ENCODE data around the gene PIEZO1. TPM values are rescaled to one million over a fixed set of nuclear protein-coding genes. Genes with fewer than 3 reads are reported as not detected.

The PIEZO1 gene
- total and polyA plus RNA-seq, 10 of the 15 experiments (the other 5 are each of a cell fraction or from before 2014, with no cell fraction given) = 1.3 to 169 (median 33.4) TPM

DNA sequence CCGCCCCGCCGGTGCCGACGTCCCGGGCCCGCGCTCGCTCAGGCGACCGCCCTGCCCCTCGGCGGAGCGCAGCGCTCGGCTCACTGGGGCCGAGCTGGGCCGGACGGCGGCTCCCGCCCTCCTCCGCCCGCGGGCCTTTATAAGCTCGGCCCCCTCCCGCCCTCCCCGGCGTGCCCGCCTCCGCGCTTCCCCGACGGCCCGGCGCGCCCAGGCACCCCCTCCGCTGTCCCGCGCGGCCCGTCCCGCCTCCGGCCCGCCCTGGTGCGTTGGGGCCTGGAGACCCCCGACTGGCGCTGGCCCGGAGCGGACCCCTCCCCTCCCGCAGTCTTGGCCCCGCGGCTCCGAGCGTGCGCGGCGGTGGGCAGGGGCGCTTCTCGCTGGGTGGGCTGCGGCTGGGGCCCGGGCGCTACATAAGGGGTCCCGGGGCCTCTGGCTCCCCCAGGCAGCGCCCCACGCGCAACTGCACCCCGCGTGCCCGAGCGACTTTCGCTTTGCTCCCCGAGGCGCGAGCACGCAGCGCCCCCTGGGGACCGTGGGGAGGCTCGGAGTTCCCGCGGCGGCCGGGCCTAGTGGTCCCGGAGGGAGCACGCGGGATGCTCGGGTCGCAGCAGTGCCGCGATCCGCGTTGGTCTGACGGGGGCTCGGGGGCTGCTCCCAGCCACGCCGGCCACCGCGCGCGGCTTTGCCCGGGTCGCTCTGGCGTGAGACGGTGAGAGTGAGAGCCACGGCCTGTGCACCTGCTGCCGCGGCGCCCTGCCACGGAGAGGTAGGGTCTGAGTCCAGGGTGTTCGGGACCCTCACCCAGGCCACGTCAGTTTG, at the start of gene PIEZO1 (continued):
- TF ChIP-seq, protein P1, sequence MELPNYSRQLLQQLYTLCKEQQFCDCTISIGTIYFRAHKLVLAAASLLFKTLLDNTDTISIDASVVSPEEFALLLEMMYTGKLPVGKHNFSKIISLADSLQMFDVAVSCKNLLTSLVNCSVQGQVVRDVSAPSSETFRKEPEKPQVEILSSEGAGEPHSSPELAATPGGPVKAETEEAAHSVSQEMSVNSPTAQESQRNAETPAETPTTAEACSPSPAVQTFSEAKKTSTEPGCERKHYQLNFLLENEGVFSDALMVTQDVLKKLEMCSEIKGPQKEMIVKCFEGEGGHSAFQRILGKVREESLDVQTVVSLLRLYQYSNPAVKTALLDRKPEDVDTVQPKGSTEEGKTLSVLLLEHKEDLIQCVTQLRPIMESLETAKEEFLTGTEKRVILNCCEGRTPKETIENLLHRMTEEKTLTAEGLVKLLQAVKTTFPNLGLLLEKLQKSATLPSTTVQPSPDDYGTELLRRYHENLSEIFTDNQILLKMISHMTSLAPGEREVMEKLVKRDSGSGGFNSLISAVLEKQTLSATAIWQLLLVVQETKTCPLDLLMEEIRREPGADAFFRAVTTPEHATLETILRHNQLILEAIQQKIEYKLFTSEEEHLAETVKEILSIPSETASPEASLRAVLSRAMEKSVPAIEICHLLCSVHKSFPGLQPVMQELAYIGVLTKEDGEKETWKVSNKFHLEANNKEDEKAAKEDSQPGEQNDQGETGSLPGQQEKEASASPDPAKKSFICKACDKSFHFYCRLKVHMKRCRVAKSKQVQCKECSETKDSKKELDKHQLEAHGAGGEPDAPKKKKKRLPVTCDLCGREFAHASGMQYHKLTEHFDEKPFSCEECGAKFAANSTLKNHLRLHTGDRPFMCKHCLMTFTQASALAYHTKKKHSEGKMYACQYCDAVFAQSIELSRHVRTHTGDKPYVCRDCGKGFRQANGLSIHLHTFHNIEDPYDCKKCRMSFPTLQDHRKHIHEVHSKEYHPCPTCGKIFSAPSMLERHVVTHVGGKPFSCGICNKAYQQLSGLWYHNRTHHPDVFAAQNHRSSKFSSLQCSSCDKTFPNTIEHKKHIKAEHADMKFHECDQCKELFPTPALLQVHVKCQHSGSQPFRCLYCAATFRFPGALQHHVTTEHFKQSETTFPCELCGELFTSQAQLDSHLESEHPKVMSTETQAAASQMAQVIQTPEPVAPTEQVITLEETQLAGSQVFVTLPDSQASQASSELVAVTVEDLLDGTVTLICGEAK (IDR thresholded peaks at IDR 0.05; ENCODE audit: borderline replicate concordance) = no peak

GRCh38 chr16:88834670-88835069, 49.6 kb upstream of the PIEZO1 start:
- ChIA-PET RAD21 (ENCODE audit: unreplicated experiment) (no interaction called here), SMC1A (ENCODE audit: uncharacterized antibody, unreplicated experiment) (no interaction called here), POLR2A (no interaction called here), CTCF (no interaction called here)
- no peak for DNase-seq (ENCODE audit: low read depth, low spot score)
- H3K27ac ChIP-seq (ENCODE audit: control insufficient read depth, insufficient read depth) = no peak overlapping the region
- no peak overlapping the region for H3K4me2 ChIP-seq (ENCODE audit: control insufficient read depth, insufficient read depth)
- no peaks in the 10 kb centered on the region for H4K20me1 ChIP-seq (ENCODE audit: control insufficient read depth, insufficient read depth)
- H3K4me1 ChIP-seq (ENCODE audit: control insufficient read depth, insufficient read depth, low read length) = no peaks in the 10 kb centered on the region
- no peaks in the 10 kb centered on the region for H3K79me2 ChIP-seq (ENCODE audit: control insufficient read depth, insufficient read depth, low read length)
- no peak for FAIRE-seq
- no peaks in the 10 kb centered on the region; a peak in 1 of 4 replicates for H3K36me3 ChIP-seq (ENCODE audit: control insufficient read depth in 2 of 2, insufficient read depth in 2 of 2, low read length in 1 of 2)
- H3K9ac ChIP-seq (ENCODE audit: control insufficient read depth, insufficient read depth, low read length) = no peak overlapping the region
- no TSS peak for BruUV-seq (replicated peaks)
- H2AFZ ChIP-seq (ENCODE audit: control insufficient read depth, low read depth, low read length) = no peak overlapping the region
- no peaks in the 10 kb centered on the region for H3K27me3 ChIP-seq (replicated peaks in 1 of 2; ENCODE audit: control insufficient read depth in 2 of 2, insufficient read depth in 2 of 2, low read length in 1 of 2)
- WGBS (ENCODE audit: insufficient coverage, insufficient replicate concordance, low lambda C conversion rate, missing lambda C conversion rate) = 93% methylated on average over 13 of the region's 13 CpGs
- H3K4me3 ChIP-seq = no peak overlapping the region
- intact Hi-C loops (cut with micrococcal nuclease; ENCODE audit: unreplicated experiment) (no loop called here), in situ Hi-C loops (cut with MboI) (no loop called here)
- ATAC-seq = no peak
- H3K9me3 ChIP-seq (replicated peaks; ENCODE audit: control insufficient read depth, insufficient read depth, low read length) = no peaks in the 10 kb centered on the region
- TF ChIP-seq MEF2A (IDR thresholded peaks at IDR 0.05; ENCODE audit: insufficient read depth, low read depth, low read length) (no peak), STAT1 (conservative IDR thresholded peaks at IDR 0.05) (no peak), IKZF1 (conservative IDR thresholded peaks at IDR 0.05) (no peak), SIN3A (IDR thresholded peaks at IDR 0.05; ENCODE audit: low read depth, low read length) (no peak), RCOR1 (conservative IDR thresholded peaks at IDR 0.05; ENCODE audit: low read depth, low read length) (no peak), SIX5 (IDR thresholded peaks at IDR 0.05; ENCODE audit: low read depth, low read length, severe bottlenecking) (no peak), NFYB (IDR thresholded peaks at IDR 0.05; ENCODE audit: insufficient read depth, low read depth, low read length) (no peak), NBN (IDR thresholded peaks at IDR 0.05) (no peak), HSF1 (IDR thresholded peaks at IDR 0.05; ENCODE audit: low read depth, low read length) (no peak), BACH1 (IDR thresholded peaks at IDR 0.05; ENCODE audit: borderline replicate concordance) (no peak), SUPT20H (IDR thresholded peaks at IDR 0.05; ENCODE audit: borderline replicate concordance, control insufficient read depth, low read depth, low read length) (no peak)
- TF ChIP-seq, protein P2, sequence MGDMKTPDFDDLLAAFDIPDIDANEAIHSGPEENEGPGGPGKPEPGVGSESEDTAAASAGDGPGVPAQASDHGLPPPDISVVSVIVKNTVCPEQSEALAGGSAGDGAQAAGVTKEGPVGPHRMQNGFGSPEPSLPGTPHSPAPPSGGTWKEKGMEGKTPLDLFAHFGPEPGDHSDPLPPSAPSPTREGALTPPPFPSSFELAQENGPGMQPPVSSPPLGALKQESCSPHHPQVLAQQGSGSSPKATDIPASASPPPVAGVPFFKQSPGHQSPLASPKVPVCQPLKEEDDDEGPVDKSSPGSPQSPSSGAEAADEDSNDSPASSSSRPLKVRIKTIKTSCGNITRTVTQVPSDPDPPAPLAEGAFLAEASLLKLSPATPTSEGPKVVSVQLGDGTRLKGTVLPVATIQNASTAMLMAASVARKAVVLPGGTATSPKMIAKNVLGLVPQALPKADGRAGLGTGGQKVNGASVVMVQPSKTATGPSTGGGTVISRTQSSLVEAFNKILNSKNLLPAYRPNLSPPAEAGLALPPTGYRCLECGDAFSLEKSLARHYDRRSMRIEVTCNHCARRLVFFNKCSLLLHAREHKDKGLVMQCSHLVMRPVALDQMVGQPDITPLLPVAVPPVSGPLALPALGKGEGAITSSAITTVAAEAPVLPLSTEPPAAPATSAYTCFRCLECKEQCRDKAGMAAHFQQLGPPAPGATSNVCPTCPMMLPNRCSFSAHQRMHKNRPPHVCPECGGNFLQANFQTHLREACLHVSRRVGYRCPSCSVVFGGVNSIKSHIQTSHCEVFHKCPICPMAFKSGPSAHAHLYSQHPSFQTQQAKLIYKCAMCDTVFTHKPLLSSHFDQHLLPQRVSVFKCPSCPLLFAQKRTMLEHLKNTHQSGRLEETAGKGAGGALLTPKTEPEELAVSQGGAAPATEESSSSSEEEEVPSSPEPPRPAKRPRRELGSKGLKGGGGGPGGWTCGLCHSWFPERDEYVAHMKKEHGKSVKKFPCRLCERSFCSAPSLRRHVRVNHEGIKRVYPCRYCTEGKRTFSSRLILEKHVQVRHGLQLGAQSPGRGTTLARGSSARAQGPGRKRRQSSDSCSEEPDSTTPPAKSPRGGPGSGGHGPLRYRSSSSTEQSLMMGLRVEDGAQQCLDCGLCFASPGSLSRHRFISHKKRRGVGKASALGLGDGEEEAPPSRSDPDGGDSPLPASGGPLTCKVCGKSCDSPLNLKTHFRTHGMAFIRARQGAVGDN (IDR thresholded peaks at IDR 0.05) = no peak

Data from GM12878 (cell line).